Activated CD4-positive, alpha-beta T cell treated with anti-CD3 and anti-CD28 coated beads, Interleukin-2, Interleukin-6, amounts not matched to agents 100 ng/mL and 50 ng/mL, durations not matched to agents 16 hours and 8 hours (primary cell): Measurements from ENCODE around the gene FZD4.

Experiments
- DNase-seq: peaks from one replicate; pipeline ENCODE4 v3.0.0-alpha.2; 2020

Gene FZD4

DNA sequence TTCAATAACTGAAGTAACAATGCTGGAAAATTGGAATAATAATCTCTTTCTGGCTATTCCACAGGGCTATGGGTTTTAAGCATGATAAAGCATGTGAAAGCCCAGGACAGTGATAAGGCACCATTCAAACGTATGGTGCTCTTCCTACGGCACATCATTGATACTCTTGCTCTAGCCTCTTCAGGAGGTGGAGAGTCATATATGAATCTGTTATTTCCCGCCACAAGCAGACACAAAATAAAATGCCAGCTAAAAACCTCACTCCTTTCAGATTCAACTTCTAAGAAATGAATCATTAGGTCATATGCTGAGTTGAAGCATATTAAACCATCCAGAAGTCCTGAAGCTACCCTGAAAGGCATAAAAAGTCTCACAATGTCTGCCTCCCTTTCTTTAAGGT is 49.9 kb downstream of the FZD4 start:
- DNase-seq, result peak; percentile 30

DNA sequence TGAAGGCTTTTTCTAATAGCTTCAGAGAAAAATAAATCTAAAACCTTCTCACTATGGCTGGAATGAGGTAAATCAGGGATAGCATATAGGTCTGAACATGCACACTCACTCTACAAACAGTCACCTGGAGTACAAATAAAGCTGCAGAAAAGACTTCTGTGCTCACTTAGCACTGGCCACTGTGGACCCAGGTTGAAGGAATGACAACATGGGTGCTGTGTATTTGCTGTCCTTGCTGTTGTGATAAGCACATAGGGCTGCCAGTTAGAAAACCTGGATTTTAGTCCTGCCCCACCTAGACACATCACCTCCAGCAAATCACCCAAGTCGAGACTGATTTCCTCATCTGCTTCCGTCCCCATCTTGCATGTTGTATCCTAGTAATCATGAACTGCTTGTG is 51.2 kb downstream of the FZD4 start:
- no peak for DNase-seq

DNA sequence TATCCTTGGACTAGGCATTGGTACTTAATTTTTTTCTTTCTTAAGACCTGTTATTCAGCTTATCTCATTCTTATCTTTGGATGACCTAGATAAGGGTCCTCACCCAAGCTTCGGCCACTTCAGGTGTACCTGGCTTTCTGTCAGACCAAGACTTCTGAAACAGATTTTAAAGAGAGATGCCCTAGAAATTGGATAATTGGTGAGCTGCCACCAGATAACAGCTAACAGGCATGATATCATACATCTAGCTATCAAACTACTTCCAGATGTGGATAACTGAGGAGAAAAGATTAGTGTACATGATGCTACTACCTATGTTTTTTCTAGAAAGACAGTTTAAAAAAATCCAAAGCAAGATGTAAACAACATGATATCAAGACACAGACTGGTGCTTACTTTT is 52.9 kb downstream of the FZD4 start:
- no peak for DNase-seq

DNA sequence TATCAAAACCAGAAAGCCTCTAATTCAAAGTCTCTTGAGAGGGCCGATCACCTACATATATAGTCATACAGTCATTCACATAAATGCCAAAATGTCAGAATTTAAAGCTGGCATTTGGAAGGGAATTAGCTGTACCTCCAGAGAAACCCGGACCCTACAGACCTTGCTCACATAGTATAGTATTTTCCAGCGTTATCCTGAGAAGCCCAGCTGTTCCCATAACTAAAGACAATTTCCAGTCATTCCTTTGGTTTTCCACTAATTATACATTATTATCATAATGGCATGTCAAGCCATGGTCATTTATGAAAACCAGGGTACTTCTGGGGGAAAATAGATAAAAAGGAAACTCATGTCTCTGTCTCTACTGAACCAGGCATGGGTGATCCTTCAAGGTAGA is 53.6 kb downstream of the FZD4 start:
- DNase-seq, result no peak

DNA sequence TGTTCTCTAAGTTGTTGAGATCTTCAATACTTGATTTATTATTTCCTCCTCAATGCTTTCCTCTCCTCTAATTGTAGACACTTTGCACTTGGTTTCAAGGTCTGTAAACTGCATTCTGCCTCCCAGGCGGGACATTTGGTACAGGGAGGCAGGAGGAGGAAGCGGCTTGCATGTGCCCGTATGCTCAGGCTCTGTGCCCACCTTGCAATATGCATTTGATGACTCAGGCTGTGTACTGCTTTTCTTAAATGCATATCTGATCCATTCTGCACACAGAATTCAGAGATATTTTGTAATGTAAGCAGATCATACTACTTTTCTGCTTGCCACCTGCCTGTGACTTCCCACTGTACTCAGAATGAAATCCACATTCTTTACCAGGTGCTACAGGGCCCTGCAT is 55.0 kb downstream of the FZD4 start:
- no peak for DNase-seq

DNA sequence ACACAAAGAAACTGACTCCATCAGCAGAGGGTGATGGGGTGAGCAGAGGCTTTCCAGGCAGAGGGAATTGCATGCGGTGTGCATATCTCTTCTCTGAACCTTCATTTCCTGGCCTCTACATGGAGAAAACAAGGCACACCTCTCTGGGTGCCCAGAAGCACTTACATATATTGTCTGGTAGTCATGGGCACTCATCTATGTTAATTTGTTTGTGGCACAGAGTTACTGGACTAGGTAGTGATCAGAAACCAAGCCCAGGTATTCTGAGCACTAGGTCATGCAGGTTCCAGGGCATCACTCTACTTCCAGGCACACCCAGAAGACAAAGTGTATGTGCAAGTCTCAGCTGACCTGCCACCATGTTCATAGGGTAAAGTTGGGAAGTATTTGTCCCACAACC is 56.5 kb downstream of the FZD4 start:
- no peak for DNase-seq

DNA sequence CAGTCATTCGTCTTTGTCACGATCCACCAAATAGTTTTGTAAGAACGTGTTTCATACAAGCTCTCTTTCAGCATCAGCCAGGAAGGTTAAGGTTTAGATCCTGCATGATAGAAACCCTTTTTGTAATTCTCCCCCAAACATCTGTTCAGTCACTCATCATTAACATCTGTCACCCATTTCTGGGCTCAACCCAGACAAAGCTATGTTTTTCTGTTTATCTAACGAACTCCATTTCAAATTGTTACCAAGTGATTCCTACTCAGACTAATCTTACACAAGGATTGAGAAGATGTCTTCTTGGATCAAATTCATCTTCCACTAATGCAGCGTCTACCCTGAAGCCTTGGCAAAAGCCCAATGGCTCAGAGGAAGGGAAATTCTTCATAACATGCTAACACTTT is 58.8 kb downstream of the FZD4 start:
- no peak for DNase-seq
